GM18909 (cell line): Measurements from ENCODE around the gene GALNT1.
A peak's percentile ranks its signal among the peaks of the same experiment; 100 is the strongest.

Source experiments
- ATAC-seq: cut with Tn5 transposase; IDR thresholded peaks from one replicate; pipeline ENCODE4 v1.9.1; 2021; ENCODE audit warnings: mild to moderate bottlenecking; ENCODE audit not compliant: unreplicated experiment, poor library complexity

The GALNT1 gene

DNA sequence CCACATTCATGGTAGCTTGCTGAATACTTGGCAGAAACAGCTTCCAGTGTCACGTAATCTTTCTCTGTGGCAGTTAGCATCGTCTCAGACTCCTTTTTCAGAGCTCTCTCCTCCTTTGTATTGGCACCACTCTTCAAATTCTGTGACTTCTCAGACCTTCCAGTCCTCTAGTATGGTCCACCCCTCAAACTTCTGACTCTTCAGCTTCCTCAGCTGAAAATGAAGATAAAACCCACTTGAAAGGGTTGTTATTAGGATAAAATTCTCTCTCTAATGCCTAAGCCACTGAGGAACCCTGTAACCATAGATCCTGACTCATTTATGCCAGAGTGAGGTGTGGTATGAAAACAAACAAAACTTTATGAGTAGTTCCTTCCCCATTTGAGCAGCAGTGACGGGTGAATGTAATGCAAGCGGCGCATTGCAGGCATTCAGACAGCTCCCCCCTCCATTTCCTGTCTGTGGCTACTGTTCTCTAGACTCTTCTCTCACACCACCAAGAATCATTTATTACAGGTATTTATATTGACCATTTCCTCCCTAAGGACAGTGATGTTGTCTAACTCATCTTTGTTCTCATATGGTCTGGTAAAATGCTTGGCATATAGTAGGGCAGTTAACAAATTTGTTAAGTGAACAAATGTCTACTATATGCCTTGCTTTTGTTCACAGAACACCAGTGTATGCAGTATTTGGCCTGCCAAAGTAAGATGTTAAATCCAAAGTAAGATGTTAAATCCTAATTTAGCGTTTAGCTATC lies 35.3 kb downstream of the GALNT1 start:
- peak; percentile 99 for ATAC-seq

- no peak for ATAC-seq
These were observed 36.3 kb downstream of the GALNT1 start for GRCh38 chr18:35617865-35618264.

DNA sequence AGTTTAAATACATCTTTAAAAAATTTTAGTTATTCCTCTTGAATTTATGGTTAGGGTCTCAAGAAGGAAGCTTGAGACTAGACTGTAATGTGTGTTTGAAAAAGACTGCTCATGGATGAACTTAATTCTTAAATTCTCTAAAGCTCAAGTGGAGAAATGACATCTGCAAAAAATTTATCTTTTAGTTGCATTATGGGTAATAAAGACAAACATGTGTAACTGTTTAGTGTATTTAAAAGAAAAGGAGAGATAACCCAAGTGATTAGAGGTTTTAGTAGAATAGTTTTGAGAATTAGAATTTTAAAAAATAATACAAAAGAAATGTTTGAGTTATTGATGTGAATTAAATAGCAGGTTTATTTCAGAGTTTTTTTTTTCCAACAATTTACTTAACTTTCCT lies 36.7 kb downstream of the GALNT1 start:
- no peak for ATAC-seq

GRCh38 chr18:35618696-35619095 lies 37.2 kb downstream of the GALNT1 start:
- ATAC-seq = no peak

DNA sequence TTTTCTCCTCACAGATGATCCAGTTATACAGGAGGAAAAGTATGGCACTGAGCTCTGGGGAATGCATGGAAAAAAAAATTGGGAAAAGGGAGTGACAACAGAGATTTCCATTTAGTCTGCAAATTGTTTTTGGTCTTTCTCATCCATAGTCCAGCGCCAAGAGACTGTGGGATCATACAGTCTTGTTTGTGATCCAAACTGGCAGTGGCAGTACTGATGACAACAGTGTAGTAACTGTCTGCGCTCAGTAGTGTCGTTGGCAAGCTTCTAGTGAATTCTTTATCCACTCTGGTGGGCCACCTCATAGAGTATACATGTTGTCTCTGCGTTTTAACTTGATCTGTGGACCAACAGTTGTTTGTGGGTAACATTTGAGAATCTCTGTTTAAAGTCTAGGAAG lies 37.9 kb downstream of the GALNT1 start:
- no peak for ATAC-seq

DNA sequence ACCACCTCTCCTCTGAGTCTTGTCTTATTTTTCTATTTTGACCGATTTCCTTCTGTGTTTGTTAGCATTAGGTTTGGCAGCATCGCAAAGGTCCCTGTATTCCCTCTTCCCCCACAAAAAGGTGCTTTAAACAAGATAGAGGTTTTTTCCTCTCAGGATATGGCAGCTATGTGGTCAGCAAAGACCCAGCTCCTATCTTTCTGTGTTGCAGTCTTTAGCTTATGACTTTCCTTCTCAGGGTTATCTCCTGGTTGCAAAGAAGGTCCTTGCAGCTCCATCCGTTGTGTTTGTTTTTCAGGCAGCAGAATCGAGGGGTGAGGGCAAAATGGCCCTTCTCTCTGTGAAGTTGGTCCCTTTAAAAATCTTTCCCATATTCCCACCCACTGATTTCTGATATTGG lies 38.4 kb downstream of the GALNT1 start:
- no peak for ATAC-seq

DNA sequence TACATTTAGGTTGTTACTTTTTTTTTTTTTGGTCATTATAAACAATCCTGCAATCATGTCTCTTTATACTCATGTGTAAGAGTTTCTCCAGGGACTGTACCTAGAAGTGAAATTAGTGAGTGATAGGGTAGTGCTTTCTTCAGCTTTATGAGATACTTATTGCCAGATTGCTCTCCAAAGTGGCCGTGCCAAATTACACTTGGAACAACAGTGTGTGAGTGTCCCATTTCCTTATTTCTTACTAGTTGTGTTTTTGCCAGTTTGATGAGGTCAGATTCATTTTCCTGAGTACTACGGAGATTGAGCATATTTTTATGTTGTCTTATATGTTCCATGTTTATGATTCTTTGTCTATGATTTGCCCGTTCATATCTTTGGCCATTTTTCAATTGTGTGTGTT lies 39.2 kb downstream of the GALNT1 start:
- no peak for ATAC-seq

DNA sequence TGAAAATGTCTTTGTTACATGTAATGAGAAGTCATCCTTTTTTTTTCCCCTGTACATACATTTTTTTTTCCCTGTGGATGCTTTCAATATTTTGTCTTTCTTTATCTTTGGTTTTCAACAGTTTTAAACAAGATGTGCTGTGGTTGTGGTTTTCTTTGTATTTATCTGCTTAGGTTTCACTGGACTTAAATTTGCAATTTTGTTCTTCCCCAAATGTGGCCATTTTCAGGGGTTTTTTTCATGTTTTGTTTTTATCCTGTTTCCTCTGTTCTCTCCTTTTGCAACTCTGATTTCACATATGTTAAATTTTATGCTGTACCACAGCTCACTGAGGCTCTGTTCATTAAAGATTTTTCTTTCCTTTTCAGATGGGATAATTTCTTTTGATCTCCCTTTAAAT lies 41.7 kb downstream of the GALNT1 start:
- ATAC-seq = no peak

DNA sequence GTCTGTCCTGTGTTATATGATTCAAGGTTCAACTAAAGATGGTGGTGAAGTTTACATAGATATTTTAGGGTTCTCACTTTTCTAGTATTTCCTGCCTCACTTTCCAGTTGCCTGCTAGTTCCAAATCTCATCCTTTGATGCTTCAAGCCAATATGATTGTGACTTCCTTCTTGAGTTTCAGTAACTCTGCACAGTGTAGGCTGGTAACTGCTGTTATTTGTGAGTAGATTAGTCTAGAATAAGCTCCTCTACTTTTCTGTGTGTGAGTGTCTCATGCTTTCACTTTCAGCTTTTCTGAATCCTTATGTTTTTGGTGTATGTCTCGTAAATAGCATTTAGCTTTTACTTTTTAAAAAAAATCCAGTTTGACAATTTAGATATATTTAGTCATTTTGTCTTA lies 42.6 kb downstream of the GALNT1 start:
- ATAC-seq = peak; percentile 85

- no peak for ATAC-seq
These were observed 43.7 kb downstream of the GALNT1 start for GRCh38 chr18:35625232-35625631.

GRCh38 chr18:35633761-35634160 lies 52.2 kb downstream of the GALNT1 start:
- no peak for ATAC-seq

GRCh38 chr18:35634323-35634722 lies 52.8 kb downstream of the GALNT1 start:
- ATAC-seq = no peak

DNA sequence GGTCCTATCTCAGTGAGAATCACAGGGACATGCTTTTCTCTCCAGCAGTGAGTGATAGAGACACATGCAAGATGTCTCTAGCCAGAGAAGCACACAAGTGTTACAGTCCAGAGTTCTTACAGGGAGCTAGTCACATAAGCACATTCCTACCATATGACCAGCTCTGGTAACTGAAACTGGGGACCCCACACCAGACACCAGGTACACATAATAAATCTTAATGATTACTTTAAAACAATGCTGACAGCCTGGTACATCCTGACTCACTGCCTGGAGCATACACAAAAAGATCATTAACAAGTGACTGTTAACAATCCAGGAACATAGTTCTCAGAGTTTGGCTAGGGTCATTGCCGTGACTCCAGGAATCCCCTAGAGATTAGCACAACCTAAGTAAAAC lies 53.6 kb downstream of the GALNT1 start:
- no peak for ATAC-seq

- ATAC-seq = no peak
These were observed 55.7 kb downstream of the GALNT1 start for GRCh38 chr18:35637227-35637626.

- no peak for ATAC-seq
These were observed 57.8 kb downstream of the GALNT1 start for GRCh38 chr18:35639296-35639695.

- ATAC-seq = no peak
These were observed 59.9 kb downstream of the GALNT1 start for GRCh38 chr18:35641467-35641866.

GRCh38 chr18:35641916-35642315 lies 60.4 kb downstream of the GALNT1 start:
- ATAC-seq = no peak

- ATAC-seq = no peak
These were observed 61.3 kb downstream of the GALNT1 start for GRCh38 chr18:35642802-35643201.

GRCh38 chr18:35646449-35646848 lies 64.9 kb downstream of the GALNT1 start:
- no peak for ATAC-seq

DNA sequence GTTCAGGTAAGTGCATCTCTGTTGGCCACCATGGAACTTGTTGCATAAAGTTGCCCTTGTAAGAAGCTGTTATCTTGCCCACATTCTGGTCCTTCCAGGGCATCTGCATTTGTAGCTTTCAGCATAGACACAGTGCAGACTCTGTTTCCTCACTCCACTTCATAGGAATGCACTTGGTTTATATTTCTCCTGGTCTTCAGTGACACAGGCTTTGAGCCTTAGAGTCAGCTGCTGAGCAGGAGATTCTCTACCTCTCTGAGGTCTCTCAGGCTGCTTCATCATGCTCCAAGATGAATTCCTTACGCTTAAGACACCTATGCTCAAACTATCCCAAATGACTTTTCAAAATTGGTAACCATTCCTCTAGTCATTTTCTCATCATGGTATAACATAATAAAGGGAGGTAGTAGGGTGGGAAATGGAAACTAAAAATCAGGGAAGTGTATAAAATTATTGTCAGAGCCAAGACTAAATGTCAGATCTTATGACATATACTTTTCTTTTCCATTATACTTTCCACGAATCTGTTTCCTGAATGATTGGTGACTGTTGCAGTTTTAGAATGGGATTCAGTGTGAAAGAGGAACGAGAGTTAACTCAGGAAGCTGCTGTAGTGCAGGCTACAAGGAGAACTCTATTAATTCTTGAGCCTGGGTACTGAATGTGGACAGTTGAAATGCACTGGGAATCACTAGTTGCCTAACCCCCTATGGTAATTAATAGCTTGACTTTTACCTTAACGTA lies 72.0 kb downstream of the GALNT1 start:
- ATAC-seq = no peak

- no peak for ATAC-seq
These were observed 76.6 kb downstream of the GALNT1 start for GRCh38 chr18:35658112-35658511.
